HG02884 (cell line): ENCODE data around the gene DHRS13.
A peak's percentile ranks its signal among the peaks of the same experiment; 100 is the strongest.

ENCODE experiments used
- ATAC-seq: cut with Tn5 transposase; IDR thresholded peaks from one replicate; pipeline ENCODE4 v1.9.1; 2021; ENCODE audit warnings: mild to moderate bottlenecking, moderate library complexity; ENCODE audit not compliant: unreplicated experiment

DHRS13 gene

GRCh38 chr17:28902819-28903545 lies at the start of gene DHRS13:
Gene DHRS13 (minus strand): TSS chr17:28903079. CDS start chr17:28902944, 135 bp downstream.
- peak; percentile 85 for ATAC-seq

- ATAC-seq = peak; percentile 56
Measured at GRCh38 chr17:28951991-28952975, 49.4 kb upstream of the DHRS13 start.

GRCh38 chr17:28951428-28951990 lies 48.6 kb upstream of the DHRS13 start, which contains the start of gene PHF12:
Gene PHF12 (minus strand): TSS chr17:28951518. CDS start chr17:28950960, 558 bp downstream.
- ATAC-seq = peak; percentile 51

GRCh38 chr17:28950752-28951427 lies 48.0 kb upstream of the DHRS13 start:
- ATAC-seq = no peak

GRCh38 chr17:28950017-28950751 lies 47.3 kb upstream of the DHRS13 start:
- no peak for ATAC-seq

- ATAC-seq = no peak
Measured at GRCh38 chr17:28949185-28950016, 46.5 kb upstream of the DHRS13 start.

- no peak for ATAC-seq
Measured at GRCh38 chr17:28948873-28949184, 46.0 kb upstream of the DHRS13 start.

GRCh38 chr17:28948342-28948741 lies 45.5 kb upstream of the DHRS13 start:
- ATAC-seq = no peak

GRCh38 chr17:28947639-28948038 lies 44.8 kb upstream of the DHRS13 start:
- no peak for ATAC-seq

- ATAC-seq = no peak
Measured at GRCh38 chr17:28946239-28946638, 43.4 kb upstream of the DHRS13 start.

- ATAC-seq = no peak
Measured at GRCh38 chr17:28944862-28945741, 42.2 kb upstream of the DHRS13 start.

GRCh38 chr17:28944343-28944742 lies 41.5 kb upstream of the DHRS13 start:
- ATAC-seq = no peak

GRCh38 chr17:28942925-28943324 lies 40.0 kb upstream of the DHRS13 start:
- ATAC-seq = no peak

GRCh38 chr17:28941251-28941650 lies 38.4 kb upstream of the DHRS13 start:
- no peak for ATAC-seq

GRCh38 chr17:28940675-28941074 lies 37.8 kb upstream of the DHRS13 start:
- no peak for ATAC-seq

GRCh38 chr17:28940142-28940541 lies 37.3 kb upstream of the DHRS13 start:
- ATAC-seq = no peak

- ATAC-seq = no peak
Measured at GRCh38 chr17:28938552-28938951, 35.7 kb upstream of the DHRS13 start.

- ATAC-seq = no peak
Measured at GRCh38 chr17:28937044-28937729, 34.3 kb upstream of the DHRS13 start.
